Fibroblast of skin of left quadriceps (primary cell): ENCODE data around the gene UBAC2.
"Not testable (repeated sequence)": the region's sequence is repeated elsewhere in the genome, so short reads cannot be mapped to it uniquely, and the experiment has no call there.

ENCODE experiments used
- DNase-seq, 2 experiments: peaks; one replicate each; pipeline ENCODE4 v3.0.0-alpha.2; 2013; ENCODE audit warnings: low read depth in 2 of 2

The UBAC2 gene

DNA sequence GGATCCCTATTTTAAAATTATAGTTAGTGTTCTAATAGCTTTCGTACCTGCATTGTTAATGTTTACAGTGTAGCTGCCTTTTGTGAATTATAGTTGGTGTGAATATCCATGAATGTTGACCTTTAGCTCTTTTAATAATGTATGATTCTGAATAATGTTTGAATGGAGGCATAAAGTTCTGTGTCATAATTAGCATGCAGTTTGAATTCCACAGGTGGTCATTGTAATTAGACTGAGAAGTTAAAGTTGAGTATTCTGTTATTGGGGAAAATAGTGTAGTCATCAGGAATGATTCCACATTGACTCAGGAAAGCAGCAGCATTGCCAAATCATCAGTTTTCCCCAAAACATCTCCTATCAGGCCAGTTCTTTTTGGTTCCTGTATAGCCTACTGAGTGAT lies 45.4 kb downstream of the UBAC2 start:
- no peak for DNase-seq

- DNase-seq, result not testable (repeated sequence)
Observed at GRCh38 chr13:99249178-99249577, 48.5 kb downstream of the UBAC2 start.

DNA sequence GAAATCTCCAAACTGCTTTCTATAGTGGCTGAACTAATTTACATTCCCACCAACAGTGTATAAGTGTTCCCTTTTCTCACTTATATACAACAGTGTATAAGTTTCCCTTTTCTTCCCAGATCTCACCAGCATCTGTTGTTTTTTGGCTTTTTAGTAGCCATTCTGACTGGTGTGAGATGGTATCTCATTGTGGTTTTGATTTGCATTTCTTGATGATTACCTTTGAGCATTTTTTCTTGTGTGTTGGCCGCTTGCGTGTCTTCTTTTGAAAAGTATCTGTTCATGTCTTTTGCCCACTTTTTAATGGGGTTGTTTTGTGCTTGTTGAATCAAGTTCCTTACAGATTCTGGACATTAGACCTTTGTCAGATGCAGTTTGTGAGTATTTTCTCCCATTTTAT lies 49.0 kb downstream of the UBAC2 start:
- not testable (repeated sequence) for DNase-seq

GRCh38 chr13:99250982-99251825 lies 50.5 kb downstream of the UBAC2 start:
- no peak for DNase-seq

GRCh38 chr13:99251921-99252320 lies 51.3 kb downstream of the UBAC2 start:
- no peak for DNase-seq

DNA sequence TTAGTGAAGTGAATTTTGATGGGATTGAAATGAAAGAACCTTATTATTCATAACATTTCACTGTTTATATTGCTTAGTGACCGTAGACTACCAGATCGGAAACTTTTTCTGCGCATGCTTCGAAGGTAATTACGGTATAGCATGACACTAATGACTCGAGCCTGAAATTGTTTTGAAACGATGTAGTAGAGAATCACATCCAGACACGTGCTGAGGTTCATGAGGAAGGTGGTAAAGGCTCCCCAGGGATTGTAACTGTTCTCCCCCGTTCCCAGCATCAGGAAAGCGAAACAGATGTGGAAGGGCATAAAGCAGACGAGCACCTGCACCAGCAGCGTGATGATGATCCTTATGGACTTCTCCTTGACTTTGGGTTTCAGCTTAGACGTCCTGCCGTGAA lies 54.2 kb downstream of the UBAC2 start:
- no peak for DNase-seq

DNA sequence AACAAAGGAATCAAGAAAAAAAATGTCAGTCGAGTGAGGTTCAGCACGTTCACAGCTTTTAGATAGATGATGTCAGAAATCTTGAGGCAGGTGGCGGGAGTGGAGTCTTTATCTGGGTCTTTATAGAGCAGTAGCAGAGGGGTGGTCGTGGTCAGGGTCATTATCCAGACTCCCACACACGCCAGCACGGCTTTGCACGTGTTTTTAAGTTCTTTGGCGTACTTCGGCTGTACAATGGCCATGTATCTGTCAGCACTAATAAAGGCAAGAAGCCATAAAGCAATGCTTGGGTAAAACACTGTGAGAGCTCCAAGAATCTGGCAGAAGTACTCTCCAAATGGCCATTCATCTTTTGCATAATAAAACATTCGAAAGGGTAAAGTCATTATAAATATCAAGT lies 54.6 kb downstream of the UBAC2 start:
- no peak for DNase-seq

DNA sequence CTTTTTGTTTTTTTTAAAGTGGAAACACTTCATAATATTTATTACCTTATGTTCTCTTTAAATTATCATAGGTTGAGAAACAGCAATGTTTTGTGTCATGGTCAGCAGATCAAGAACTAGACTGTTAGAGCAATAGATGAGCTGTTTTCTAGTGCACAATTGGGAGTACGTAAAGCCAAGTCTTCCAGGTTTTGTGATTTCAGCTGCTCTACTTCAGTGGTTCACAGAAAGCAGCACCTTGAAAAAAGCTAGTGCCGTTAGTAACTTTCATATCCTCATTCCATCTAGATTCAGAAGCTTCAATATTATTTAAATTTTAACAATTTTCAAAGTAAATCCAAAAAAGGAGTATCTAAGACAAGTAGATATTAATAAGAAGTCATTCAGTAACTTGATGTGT lies 55.6 kb downstream of the UBAC2 start:
- DNase-seq, result no peak

GRCh38 chr13:99256709-99257108 lies 56.1 kb downstream of the UBAC2 start:
- peak; percentile 40 to 55 for DNase-seq

DNA sequence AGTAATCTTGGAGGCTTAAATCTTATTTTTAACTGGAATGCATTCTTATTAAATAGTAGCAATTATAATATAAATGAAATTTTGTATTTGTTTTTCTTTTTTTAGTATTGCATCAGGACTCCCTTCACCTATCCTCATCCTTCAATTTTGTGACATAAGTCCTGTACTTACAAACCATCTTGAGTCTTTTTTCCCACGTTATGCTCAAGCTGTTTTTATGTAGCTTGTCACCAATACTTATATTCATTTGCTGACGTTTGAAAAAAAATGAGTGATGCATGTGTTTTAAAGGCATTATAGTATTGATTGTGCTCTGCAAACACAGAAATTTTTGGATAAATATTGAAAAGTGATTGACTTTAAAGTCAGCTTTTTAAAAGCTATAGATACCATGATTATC lies 56.6 kb downstream of the UBAC2 start:
- no peak for DNase-seq

DNA sequence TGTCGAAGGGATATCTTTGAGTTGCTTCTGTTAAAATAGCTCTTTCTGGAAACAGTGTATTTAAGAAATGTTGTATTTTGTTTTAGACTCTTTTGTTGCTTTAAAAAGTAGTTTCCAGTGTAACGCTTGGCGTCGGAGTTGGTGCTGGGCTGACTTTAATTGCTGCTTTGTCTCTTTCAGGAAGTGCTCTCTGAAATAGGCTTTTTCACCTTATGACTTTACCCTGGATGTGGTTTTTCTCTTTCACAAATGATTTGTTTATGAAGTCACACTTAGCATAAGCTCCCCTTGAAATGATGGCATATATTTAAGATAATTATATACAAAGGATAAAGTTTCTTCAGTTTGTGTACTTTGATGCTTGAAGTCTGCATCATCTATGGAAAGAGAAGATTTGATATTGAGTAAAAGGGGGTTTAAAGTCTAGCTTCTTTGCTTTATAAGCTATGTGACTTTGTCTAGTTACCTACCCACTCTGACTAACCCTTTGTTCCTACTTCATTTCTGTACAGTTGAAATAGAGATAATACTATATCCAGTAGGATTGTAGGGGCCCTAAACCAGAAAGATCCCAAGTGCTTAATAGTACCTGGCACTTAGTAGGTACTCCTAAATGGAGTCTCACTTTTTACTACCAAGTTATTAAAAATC lies 57.7 kb downstream of the UBAC2 start, which contains the start of gene GPR18:
GPR18 (minus strand) TSS at position 170 of the 651 bp plus-strand sequence. CDS start 2,507 bp downstream, outside the sequence.
- no peak for DNase-seq

- DNase-seq, result no peak
Observed at GRCh38 chr13:99258946-99259345, 58.3 kb downstream of the UBAC2 start.

- no peak for DNase-seq
Observed at GRCh38 chr13:99260216-99260615, 59.6 kb downstream of the UBAC2 start.

DNA sequence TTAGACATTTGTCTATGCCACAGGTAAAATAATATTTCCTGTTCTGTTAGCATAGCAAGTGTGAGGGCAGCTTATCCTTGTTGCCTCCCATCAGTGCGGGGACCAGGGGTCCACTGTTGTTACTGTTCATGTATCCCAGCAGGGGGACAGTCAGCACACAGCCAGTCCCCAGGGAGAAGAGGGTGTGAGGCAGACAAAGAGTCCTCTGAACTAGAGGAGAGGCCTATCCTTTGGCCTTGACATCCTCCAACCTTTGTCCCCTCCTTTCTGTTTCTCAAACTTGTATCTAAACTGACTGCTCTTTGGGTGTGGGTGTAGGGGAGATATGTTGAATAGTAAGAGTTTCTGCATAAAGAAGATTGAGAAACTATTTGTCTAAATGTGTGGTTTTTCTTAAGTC lies 60.4 kb downstream of the UBAC2 start:
- DNase-seq, result no peak

- no peak for DNase-seq
Observed at GRCh38 chr13:99263126-99263785, 62.6 kb downstream of the UBAC2 start.

- no peak for DNase-seq
Observed at GRCh38 chr13:99264051-99264450, 63.4 kb downstream of the UBAC2 start.

DNA sequence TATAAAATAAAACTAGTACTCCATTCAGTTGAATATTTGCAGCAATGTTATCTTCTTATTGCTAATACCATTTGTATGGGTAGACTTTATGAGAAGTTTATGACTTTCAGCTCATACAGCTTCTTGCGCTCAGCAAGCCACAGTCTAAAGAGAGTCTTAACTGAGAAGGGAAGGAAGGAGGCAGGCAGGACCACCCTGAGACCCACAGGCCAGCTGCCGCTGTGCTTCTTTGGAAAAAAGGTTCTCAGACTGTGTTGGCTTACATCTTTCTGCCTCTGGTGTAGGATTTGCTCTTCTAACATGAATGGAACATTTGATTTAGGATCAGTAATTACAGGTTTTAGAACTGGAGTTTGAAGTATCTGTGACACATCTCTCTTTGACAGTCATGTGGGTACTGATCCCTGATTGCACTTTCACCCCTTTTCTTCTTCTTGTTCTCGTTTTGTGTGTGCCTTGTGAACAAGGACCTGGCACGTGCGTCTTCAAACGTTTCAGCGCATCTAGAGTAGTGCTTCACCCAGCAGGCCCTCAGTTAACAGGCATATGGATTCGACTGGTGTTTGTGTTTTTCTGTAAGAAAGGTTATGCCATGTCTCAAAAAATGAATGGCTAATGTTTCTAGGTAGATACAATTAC lies 64.6 kb downstream of the UBAC2 start:
- no peak for DNase-seq

- peak; percentile 20 to 23 for DNase-seq
Observed at GRCh38 chr13:99265821-99266426, 65.3 kb downstream of the UBAC2 start.

GRCh38 chr13:99266827-99267226 lies 66.2 kb downstream of the UBAC2 start:
- no peak for DNase-seq

DNA sequence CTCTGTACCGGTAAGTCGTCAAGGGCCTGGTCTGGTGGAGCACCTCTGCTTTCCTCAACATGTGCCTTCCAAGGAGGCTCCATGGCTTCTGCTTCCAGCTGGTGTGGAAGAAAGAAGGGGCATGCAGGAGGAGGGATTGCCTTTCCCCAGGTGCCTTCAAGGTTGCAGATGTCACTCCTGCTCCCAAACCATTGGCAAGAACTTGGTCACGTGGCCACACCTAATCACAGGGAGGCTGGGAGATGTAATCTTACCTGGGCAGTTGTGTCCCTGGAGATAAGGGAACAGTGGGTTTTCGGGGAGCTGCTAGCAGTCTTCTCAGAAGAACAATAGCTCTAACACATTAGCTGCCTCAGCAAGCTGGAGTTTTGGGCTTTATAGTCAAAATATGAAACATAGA lies 67.3 kb downstream of the UBAC2 start:
- no peak for DNase-seq

GRCh38 chr13:99268822-99269221 lies 68.2 kb downstream of the UBAC2 start:
- DNase-seq, result no peak
